HG02884 (cell line): ENCODE measurements around the gene MAGEB2.
"Not testable (repeated sequence)": the region's sequence is repeated elsewhere in the genome, so short reads cannot be mapped to it uniquely, and the experiment has no call there.

Experiments
- ATAC-seq: cut with Tn5 transposase; IDR thresholded peaks from one replicate; pipeline ENCODE4 v1.9.1; 2021; ENCODE audit warnings: mild to moderate bottlenecking, moderate library complexity; ENCODE audit not compliant: unreplicated experiment

Gene MAGEB2

GRCh38 chrX:30215357-30215843, at the start of gene MAGEB2:
Gene MAGEB2, plus strand, starts transcription at chrX:30215563. Its CDS starts 3,018 bp downstream, at chrX:30218581.
- no peak for ATAC-seq

GRCh38 chrX:30170900-30171299, 44.5 kb upstream of the MAGEB2 start:
- ATAC-seq: no peak

- ATAC-seq: no peak
Measured at GRCh38 chrX:30181353-30181752, 34.0 kb upstream of the MAGEB2 start.

- ATAC-seq: no peak
Measured at GRCh38 chrX:30183554-30183953, 31.8 kb upstream of the MAGEB2 start.

- no peak for ATAC-seq
Measured at GRCh38 chrX:30190426-30190825, 24.9 kb upstream of the MAGEB2 start.

- not testable (repeated sequence) for ATAC-seq
Measured at GRCh38 chrX:30193910-30194309, 21.5 kb upstream of the MAGEB2 start.

GRCh38 chrX:30196322-30196721, 19.0 kb upstream of the MAGEB2 start:
- no peak for ATAC-seq

GRCh38 chrX:30212172-30212571, 3.2 kb upstream of the MAGEB2 start:
- ATAC-seq: no peak

- ATAC-seq: no peak
Measured at GRCh38 chrX:30217465-30217864, 2.1 kb downstream of the MAGEB2 start.

- ATAC-seq: no peak
Measured at GRCh38 chrX:30219372-30219771, 4.0 kb downstream of the MAGEB2 start.

- no peak for ATAC-seq
Measured at GRCh38 chrX:30220661-30221060, 5.3 kb downstream of the MAGEB2 start.

- ATAC-seq: no peak
Measured at GRCh38 chrX:30224536-30224935, 9.2 kb downstream of the MAGEB2 start.

- no peak for ATAC-seq
Measured at GRCh38 chrX:30228526-30228925, 13.2 kb downstream of the MAGEB2 start.

- no peak for ATAC-seq
Measured at GRCh38 chrX:30230395-30230794, 15.0 kb downstream of the MAGEB2 start, which contains the start of gene MAGEB3. Gene MAGEB3, plus strand, starts transcription at chrX:30230657. Its CDS starts 5,268 bp downstream, at chrX:30235925.

- ATAC-seq: no peak
Measured at GRCh38 chrX:30241724-30242415, 26.5 kb downstream of the MAGEB2 start, which contains the start of gene MAGEB4. Gene MAGEB4, plus strand, starts transcription at chrX:30242000. Its CDS starts 136 bp downstream, at chrX:30242136.

GRCh38 chrX:30246769-30247489, 31.6 kb downstream of the MAGEB2 start, which contains the start of gene MAGEB1:
Gene MAGEB1, plus strand, starts transcription at chrX:30247146. Its CDS starts 3,348 bp downstream, at chrX:30250494.
- ATAC-seq: no peak

- peak; percentile 79 for ATAC-seq
Measured at GRCh38 chrX:30248854-30249253, 33.5 kb downstream of the MAGEB2 start.

- peak; percentile 67 for ATAC-seq
Measured at GRCh38 chrX:30253257-30253656, 37.9 kb downstream of the MAGEB2 start.

GRCh38 chrX:30259927-30260326, 44.6 kb downstream of the MAGEB2 start:
- no peak for ATAC-seq

GRCh38 chrX:30261012-30261411, 45.6 kb downstream of the MAGEB2 start:
- no peak for ATAC-seq

- ATAC-seq: no peak
Measured at GRCh38 chrX:30262763-30263162, 47.4 kb downstream of the MAGEB2 start.
